Measurements from ENCODE around the gene TSBP1.

The TSBP1 gene, protein sequence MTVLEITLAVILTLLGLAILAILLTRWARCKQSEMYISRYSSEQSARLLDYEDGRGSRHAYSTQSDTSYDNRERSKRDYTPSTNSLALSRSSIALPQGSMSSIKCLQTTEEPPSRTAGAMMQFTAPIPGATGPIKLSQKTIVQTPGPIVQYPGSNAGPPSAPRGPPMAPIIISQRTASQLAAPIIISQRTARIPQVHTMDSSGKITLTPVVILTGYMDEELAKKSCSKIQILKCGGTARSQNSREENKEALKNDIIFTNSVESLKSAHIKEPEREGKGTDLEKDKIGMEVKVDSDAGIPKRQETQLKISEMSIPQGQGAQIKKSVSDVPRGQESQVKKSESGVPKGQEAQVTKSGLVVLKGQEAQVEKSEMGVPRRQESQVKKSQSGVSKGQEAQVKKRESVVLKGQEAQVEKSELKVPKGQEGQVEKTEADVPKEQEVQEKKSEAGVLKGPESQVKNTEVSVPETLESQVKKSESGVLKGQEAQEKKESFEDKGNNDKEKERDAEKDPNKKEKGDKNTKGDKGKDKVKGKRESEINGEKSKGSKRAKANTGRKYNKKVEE

DNA sequence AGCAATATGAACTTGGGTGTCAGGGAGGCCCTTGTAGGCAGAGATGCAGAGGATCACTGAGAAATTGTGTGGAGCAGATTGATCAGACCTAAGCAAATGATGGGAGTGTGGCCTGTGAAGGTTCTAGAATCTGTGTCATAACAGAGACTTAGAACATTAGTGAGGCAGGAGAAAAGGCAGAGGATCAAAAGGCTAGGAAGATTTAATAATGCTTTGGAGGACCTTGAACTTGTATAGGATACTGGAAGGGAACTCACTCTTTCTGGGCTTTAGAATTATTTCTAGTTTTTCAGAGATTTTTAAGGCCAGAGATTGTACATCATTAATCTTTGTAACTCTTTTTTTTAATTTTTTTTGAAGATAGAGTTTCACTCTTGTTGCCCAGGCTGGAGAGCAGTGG lies at the start of gene TSBP1:
Gene TSBP1, minus strand, starts transcription at position 101 of the 400 bp plus-strand sequence. CDS start 197 bp downstream, outside the sequence.
- DNase-seq (ENCODE audit: low read depth in 1 of 2, low spot score in 1 of 2) = no peak

DNA sequence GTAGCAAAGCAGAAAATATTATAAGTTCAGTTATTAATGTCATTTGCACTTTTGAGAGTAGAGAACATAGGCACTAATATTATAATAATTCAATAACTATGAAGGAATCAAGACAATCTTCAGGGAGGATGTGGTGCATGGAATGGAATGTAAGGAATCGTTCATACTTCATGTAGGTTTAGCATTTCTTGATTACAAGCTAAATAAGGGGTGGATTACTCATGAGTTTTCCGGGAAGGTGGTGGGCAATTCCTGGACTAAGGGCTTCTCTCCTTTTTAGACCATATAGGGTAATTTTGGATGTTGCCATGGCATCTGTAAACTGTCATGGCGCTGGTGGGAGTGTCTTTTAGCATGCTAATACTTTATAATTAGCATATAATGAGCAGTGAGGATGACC lies 44.3 kb upstream of the TSBP1 start:
- no peak for DNase-seq (ENCODE audit: low read depth in 1 of 2, low spot score in 1 of 2)

DNA sequence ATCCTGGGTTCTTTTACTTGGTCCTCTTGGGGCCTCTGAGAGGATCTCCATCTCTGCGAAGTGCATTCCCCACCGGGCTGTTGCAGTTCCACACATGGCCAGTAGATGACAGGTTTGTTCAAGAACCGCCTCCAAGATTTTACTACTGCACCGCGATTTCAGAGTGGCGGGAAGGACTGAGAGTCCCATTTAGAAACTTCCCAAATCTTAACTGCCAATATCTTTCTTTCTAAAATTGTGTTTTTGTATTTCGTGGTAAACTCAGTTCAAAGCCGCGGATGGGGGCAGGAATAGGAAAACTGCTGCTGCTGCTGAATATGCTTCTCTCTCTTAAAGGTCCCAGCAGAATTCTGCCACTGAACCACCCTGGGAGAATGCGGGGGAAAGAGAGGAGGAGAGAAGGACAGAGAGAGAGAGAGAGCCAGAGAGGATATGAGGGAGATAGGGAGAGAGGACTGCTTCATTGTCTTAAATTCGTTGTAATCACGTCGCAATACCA lies 43.9 kb upstream of the TSBP1 start:
- DNase-seq (ENCODE audit: low read depth in 1 of 2, low spot score in 1 of 2) = peak; percentile 47 to 59

DNA sequence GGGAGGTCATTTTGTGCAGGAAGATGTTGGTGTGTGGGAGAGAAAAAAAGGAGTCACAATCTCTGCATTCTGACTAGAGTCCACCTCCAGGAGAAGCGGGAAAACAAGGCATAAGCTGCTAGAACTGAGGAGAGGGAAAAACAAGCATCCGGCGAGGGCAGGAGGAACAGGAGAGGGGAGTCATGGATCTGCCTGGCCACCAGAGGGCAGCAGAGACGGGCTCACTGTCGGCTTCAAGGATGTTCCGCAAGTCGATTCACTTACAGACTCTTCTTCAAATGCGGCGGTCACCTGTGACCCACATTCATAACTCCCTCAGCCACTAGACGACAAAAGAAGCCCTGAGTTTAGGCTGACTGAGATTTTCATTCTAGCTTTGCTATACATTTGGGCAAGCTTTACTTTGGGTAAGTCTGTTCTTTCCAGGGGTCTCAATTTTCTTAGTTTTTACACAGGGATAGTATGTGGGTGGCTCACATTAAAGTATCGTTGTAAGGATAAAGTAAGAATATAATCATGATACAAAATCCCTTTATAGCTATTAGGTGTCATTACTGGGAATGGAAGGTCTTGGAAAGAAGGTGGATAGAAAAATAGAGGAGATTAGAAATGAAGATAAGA lies 41.8 kb upstream of the TSBP1 start:
- peak; percentile 74 to 83 for DNase-seq (ENCODE audit: low read depth in 1 of 2, low spot score in 1 of 2)

DNA sequence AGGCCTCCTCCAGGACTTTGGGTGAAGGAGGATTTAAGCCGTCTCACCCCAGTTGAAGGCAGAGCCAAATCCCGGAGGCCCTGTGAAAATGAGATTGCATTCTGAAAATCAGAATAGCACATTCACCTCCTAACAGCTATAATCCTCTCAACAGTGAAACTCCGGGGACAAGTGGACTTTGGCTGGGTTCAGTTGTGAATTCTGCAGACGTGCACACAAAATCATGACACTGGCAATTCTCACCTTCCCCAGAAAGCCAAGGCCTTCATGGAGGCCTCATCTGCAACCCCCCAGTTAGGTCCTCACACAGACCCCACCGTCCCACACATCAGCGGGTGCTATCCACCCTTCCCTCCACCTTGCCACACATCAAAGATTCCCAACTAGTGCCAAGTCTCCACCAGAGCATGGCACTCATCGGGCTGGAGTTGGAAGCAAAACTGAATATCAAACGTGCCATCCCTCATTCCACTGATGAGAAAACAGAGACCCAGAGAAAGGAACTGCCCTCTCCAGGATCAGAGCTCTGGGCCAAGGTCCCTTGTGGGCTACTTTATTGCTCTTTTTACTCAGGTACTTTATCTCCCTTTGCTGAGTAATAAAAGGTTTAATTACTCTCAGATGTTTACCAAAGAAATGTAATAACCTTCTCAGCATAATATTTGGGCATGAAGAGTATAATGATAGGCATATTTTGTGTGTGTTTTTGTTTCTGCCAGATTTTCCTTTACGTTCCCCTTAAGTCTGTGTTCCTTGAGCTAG lies 40.0 kb upstream of the TSBP1 start:
- no peak for DNase-seq (ENCODE audit: low read depth in 1 of 2, low spot score in 1 of 2)

DNA sequence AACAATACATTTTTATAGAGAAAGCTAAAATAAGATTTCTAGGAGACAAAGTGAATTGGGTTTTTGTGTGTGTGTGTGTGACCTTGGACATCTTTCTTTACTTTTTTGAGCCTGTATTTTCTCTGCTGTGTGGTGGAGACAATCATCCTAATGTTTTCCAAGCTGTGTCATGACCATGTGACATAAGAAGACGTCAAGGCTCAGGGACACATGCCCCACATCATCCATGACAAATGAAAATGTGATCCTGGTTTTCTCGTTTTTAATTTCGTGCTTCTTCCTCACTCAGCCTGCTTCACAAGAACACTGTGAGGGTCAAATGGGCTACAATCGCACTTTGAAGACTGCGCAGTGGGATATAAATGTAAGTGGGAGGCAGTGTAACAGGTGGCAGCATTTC lies 39.2 kb upstream of the TSBP1 start:
- DNase-seq (ENCODE audit: low read depth in 1 of 2, low spot score in 1 of 2) = no peak

DNA sequence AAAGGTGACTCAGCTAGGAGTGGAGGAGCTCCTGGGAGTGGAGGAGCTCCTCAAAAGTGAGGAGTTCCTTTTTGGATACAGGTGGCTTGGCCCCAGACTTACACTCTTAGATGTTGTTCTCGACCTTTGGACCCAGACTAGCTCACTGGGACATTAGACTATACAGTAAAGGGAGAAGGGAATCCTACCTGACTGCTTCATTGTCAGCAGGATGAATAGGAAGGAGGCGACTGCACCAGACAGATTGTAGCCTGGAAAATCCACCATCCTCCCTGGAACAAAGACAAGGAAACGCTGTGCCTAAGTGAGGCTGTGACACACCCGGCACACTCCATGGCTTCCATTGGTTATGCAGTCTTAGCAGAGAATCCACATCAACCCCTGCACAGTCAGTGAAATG lies 35.2 kb upstream of the TSBP1 start, which contains the start of gene BTNL2:
Gene BTNL2, minus strand, starts transcription at position 325 of the 400 bp plus-strand sequence. Its CDS starts 58 bp downstream, at position 267.
- no peak for DNase-seq (ENCODE audit: low read depth in 1 of 2, low spot score in 1 of 2)

DNA sequence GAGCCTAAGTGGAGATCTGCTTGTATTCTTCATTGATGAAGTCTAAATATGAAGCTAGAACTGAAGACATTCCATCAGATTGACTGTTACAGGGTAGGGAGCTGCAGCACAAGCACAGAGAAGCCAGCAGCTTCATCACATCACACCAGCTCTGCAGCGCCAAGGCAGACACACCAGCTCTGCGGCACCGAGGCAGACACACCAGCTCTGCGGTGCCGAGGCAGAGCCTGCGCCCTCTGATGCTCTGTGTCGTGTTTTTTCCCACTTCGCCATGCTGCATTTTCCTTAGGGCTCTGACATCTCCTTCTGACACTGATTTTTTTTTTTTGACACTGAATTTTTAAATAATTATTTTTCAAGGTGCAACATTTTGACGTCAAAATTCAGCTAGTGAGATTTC lies 34.5 kb upstream of the TSBP1 start:
- no peak for DNase-seq (ENCODE audit: low read depth in 1 of 2, low spot score in 1 of 2)

DNA sequence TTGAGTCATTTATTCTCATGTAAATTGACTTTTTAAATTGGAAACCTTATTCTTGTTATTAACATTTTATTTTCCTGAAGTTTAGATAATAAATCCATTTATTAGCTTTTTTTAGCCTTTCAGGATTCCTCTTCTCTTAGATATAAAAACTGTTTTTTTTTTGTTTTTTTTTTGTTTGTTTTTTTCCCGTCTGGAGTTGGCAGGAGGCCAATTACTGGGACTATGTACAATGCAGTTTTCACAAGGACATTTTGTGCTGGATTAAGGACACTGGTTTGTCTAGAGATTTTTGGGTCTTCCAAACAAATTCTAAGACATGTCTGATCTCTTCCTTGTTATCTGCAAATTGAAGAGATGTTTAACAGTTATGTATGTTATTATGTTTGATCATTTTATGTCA lies 34.0 kb upstream of the TSBP1 start:
- no peak for DNase-seq (ENCODE audit: low read depth in 1 of 2, low spot score in 1 of 2)

DNA sequence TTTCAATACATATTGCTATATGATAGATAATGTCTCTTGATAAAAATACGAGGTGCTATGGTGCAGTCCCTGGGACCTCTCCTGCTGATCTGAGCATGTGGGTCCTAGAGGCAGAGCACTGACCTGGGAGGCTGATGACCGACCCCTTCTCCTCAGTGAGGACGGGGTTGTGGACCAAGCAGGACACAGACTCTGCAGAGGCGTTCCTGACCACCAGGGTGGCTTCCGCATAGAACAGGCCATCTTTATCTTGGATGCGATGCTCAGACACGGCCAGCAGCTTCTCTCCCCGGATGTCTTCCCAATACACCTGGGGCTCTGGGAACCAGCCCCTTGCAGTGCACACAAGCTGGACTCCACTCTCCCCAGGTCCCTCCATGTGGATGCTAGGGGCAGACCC lies 31.1 kb upstream of the TSBP1 start:
- DNase-seq (ENCODE audit: low read depth in 1 of 2, low spot score in 1 of 2) = no peak

DNA sequence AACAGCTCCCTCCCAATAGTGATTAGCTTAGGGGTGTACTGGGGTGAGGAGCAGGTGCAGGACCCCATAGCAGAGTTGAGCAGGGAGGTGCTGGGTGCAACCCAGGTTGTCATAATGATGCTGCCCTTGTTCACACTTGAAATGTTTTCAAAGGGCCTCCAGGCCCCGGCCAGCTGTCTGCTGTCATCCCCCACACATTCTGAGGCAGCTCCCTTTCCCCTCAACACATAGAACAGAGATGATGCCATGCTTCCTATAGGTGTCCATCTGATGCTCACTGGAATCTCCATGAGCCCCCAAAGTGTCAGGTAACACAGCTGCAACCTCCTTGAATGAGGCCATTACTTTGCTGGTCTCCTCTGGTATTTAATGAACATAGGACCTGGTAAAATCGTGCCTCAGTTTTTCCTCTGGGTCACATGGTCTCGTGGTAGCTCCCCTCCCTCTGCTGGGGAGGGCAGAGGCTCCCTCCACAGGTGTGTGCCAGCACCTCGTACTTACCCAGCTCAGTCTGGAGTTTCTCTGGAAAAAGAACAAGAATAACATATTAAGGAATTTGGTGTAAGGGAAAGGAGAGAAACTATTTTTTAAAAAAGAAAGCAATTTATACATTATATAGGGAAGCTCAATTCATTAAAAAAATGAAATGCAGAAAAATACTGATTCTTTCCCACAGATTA lies 29.7 kb upstream of the TSBP1 start:
- no peak for DNase-seq (ENCODE audit: low read depth in 1 of 2, low spot score in 1 of 2)

DNA sequence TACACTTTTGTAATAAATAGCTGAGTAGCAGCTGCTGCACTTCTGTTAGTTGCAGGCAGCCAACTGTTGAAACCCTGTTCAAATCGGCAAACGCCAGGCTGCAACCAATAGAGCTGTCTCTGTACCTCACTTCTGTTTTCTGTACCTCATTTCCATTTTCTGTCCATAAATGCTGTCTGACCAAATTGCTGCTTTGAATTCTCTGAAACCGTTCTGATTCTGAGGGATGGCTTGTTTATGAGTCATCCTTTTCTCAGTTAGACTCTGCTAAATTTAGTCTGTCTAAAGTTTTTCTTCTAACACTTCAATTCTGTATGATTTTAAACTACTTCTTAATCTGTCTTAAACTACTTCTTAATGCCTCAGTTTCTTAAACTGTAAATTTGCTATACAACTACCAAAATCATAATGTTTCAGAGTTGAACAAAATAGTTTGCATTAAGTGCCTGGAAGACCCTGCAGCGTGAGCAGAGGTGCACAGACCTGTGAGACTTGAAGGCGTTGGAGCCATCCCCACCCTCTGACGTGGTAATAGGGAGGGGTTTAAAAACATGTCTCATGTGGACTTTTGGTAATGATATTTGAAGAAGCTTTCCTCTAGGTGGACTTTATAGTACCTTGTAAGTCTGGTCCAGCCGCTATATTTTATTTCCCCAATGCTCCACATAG lies 25.7 kb upstream of the TSBP1 start:
- no peak for DNase-seq (ENCODE audit: low read depth in 1 of 2, low spot score in 1 of 2)

DNA sequence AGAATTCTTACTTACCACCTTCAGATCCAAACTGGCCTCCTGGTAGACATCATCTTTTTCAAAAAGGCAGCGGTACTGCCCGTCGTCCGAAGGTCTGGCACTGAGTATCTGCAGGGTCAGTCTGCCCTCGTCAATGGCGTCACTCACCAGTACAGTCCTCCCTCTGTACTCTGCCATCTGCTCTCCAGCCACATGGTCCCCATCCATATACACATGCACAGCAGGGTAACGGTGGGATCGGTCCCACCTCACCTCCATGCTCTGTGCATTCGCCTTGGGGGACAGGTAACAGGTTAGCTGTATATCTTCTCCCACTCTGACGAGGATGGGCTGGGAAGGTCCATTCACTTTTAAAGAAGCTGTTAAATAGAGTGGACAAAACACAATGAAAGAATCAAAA lies 24.3 kb upstream of the TSBP1 start:
- DNase-seq (ENCODE audit: low read depth in 1 of 2, low spot score in 1 of 2) = no peak

DNA sequence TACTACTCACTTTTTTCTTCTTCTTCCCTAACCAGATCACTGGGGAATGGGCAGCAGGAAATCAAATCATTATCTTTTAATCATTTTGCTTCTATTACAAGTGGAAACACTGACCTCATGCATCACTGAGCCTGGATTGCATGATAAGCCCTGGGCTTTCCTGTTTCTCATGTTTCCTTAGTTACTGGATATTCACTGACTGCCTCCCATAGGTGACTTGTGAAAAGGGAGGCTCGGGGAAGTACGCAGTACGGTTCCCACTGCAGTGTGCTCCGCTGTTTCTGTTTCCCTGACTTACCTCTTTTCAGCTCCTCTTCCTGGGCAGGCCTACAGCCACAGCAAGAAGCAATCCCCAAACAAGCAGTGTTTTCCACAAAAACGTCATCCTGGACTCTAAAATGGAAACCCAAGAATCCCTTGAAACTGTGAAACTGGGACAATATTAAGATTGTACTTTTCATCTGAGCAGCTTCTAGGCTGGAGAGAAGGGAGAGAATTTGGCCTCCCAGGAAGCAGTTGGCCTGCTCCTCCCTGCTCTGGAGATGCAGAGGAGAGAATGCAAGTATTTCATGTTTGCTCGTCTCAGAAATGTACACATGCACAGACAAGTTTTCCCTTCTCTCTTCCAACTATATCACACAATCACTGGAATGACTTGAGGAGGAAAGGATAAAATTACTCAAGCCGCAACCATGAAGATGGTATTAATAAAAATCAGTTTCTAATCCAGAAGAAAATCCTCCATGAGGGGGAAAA lies 22.1 kb upstream of the TSBP1 start:
- no peak for DNase-seq (ENCODE audit: low read depth in 1 of 2, low spot score in 1 of 2)

DNA sequence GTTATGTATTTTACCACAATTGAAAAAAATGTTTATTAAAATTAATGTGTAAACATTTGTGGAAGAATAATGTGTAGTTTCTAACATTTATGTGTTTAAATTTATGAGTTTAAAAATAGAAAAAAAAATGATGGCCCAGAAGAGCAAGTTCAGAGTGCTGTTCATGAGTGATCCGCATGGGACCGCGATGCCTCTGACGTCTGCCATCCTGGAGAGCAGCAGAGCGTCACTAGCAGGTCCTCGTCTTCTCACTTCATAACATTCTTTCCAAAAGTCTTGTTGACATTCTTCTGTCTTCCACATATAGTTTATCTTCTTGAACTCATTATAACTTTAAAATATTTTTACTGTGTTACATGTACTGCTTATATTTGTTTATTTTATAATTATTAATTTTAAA lies 19.8 kb upstream of the TSBP1 start:
- no peak for DNase-seq (ENCODE audit: low read depth in 1 of 2, low spot score in 1 of 2)

DNA sequence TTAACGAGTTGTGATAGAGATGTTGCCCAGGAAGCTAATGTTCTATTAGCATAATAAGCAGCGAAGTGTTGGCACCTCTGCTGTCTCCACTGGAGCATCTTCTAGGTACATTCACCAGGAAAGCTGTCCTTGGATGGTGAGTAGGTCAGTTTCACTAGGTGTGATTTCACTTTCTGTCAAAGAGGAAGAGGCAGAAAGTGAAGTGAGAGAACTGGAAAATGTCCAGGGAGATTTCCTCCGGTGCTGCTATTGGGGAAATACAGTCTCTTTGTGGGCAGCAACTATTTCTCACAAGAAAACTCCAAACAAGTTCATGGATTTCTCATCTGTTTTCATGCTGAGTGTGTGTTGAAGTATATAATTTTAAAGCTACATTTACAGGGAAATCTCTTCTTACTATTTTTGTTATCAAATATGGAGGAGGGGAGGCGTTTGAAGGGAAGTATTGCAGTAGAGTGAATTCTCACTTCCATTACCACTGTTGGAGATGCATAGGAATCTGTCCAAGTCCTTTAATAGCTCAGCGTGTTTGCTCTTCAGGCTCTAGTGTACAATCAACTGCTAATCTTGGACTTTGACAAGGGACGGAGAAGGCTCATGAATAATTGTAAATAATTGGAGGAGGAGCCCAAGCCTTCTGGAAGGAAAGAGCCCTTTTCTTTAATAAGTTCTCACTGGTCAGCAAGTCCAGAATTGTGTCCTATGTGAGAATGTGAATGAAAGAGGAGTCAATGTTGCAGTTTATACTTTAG lies 16.1 kb upstream of the TSBP1 start:
- DNase-seq (ENCODE audit: low read depth in 1 of 2, low spot score in 1 of 2) = no peak

DNA sequence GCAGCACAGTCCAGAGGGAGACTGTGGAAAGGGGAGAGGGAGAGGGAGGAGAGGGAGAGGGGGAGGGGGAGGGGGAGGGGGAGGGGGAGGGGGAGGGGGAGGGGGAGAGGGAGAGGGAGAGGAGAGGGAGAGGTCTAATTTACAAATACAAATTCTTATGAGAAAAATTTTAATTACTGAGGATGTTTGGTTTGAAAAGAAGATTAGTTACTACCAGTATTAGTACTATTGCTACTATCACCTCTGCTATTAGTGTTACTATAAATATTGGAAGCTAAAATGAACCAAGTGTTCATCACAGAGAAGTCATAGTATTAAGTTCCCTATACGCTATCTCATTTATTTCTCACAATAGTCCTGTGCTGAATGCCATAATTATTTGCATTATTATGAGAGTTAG lies 14.3 kb upstream of the TSBP1 start:
- no peak for DNase-seq (ENCODE audit: low read depth in 1 of 2, low spot score in 1 of 2)

DNA sequence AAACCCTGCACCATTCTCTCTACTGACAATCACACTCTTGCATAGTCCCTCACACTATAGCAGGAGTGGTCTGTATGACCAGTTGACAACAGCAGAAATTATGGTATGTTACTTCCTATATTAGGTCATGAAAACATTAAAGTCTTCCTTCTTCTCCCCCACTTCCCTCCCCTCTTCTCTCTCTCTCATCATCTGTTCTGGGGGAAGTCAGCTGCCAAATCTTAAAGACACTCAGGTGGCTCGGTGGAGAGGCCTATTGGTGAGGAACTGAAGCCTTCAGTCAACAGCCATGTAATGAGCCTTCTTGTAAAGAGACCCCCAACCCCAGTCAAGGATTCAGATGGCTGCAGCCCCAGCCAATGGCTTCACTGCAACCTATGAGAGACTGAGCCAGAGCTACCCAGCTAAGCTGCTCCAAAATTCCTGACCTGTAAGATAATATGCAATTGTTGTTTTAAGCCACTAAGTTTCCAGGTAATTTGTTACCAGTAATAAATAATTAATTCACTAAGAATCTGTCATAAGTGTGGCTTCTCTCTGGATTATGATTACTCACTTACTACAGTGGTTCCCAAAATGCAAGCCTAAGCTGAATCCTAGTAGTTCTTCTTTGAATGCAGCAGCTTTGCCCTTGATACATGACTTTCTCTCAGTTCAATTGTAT lies 11.2 kb upstream of the TSBP1 start:
- DNase-seq (ENCODE audit: low read depth in 1 of 2, low spot score in 1 of 2) = no peak
